GM18870 (cell line): ENCODE results near the gene TMEM132D.
"Not testable (repeated sequence)": the region's sequence is repeated elsewhere in the genome, so short reads cannot be mapped to it uniquely, and the experiment has no call there.

Experiments used
- ATAC-seq: cut with Tn5 transposase; IDR thresholded peaks from one replicate; pipeline ENCODE4 v1.9.1; 2021; ENCODE audit warnings: moderate library complexity; ENCODE audit not compliant: unreplicated experiment

TMEM132D gene

DNA sequence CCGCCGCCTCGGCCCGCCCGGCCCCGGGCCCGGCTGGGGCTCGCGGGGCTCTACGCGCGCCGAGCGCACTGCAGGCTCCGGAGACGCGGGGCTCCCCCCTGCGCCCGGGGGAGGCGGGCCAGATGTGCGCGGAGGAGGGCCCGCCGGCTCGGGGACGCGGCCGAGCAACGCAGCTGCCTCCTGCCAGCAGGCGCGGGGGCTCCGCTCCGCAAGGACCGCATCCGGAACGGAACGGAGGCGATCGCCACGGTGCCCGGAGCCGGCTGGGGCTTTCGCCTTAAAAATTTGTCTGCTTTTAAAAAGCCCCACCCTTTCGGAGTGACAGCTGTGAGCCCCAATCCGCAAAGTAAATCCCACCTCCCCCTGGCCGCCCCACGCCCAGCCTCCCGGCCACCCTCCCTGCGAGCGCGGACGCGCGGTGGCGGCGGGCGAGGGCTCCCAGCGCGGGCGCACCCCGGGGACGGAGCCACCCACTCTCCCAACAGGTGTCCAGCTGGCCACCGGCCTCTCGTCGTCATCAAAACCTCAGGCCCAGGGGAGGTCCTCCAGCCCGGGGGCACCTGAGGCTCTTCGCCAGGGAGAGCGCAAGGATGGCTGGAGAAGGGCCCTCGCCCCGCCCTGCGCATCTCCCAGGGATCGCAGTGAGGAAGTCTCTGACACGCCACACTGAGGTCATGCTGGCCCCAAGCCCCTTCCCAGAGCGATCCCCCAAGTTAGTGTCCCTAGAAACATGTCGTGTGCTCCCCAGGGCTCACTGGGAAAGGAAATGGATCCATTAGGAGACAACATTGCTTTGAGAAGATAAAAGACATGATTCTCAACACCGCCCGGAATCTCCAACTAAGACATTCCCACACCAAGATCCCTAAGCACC is at the start of gene TMEM132D:
TMEM132D (minus strand) TSS at position 70 of the 874 bp plus-strand sequence.
- ATAC-seq = no peak

DNA sequence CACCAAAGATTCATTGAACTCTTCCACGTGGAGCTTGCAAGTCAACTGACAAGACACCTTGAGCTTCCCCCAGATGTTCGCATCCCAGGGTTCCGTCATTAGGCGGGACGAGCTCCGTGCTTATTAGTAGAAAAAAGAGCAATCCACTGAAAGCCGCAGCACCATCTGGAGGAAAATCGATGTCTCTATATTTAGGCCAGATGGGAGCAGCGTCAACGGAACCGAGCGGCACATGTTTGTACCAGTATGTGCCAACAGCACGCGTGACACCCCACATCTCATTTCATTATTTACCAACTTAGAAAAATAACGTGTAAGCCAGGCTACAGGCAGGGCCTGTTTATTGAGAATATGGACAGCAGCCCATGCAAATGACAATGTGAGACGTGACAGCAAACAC is 45.8 kb upstream of the TMEM132D start:
- no peak for ATAC-seq

DNA sequence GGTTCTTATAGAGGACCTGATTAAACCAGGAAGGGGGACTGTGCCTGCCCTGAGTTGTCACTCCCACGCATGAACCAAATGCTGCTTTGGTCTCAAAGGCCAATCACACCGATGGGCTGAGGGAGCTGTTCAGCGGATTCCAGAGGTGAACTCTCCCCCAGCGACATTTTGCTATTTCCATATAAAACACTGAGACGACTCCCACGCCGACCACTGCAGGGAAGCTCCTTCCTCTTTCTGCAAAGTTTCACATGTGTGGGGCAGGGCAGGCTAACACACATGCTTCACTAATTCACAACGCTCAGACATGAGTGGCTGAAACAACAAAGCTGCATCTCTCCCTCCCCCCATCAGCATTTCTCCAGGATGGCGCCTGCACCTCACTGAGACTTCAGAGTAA is 37.8 kb upstream of the TMEM132D start:
- ATAC-seq = no peak

DNA sequence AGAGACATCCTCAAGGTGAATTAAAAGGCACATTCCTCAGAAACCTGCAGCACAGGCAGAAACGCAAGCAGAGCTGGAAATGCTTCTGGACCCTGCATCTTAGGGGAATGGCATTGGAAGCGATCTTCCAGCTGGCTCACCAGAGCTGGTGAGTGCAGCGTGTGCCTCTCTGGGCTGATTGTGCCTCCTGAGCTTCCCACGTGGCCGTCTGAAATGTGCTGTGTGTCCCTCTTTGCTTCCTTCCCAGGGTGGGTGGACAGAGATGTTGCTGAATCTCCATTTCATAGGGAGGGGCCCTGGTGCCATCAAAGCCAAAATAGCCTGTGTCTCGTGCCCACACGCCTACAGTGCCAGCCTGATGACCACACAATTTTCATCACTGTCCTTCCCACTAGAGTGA is 34.3 kb upstream of the TMEM132D start:
- ATAC-seq = no peak

DNA sequence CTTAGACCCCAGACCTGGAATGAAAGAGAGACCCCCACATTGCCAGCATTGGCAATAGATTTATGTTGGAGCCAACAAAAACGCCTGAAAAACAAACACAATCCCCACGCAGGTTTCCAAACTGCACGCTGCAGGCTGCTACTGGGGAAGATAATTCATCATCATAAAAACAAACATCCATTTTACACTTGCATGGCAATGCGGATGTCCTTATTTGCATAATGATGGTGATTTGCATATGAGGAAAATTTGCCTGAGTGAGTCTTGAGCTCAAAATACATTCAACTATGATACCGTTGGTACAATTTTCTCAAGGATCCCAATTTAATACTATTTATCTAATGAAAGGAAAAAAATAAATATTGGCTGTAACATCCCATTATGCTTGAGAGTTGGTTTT is 33.6 kb upstream of the TMEM132D start:
- ATAC-seq = no peak

DNA sequence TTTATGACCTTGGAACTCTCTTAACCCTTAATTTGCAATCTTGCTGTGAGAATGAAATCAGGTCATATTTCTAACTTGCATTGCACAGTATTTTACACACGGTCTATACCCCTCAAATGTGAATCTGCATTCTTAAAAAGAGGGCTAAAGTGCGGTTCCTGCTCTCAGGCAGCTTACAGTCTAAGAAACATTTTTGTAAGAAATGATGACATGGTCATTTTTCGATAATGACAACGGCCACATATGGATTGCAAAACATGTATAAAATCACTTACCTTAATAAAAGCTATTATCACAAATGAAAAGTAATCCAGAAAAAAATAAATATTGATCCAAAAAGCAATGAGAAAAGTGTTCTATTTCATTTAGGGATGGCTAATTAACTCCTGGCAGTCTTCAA is 24.8 kb upstream of the TMEM132D start:
- no peak for ATAC-seq

DNA sequence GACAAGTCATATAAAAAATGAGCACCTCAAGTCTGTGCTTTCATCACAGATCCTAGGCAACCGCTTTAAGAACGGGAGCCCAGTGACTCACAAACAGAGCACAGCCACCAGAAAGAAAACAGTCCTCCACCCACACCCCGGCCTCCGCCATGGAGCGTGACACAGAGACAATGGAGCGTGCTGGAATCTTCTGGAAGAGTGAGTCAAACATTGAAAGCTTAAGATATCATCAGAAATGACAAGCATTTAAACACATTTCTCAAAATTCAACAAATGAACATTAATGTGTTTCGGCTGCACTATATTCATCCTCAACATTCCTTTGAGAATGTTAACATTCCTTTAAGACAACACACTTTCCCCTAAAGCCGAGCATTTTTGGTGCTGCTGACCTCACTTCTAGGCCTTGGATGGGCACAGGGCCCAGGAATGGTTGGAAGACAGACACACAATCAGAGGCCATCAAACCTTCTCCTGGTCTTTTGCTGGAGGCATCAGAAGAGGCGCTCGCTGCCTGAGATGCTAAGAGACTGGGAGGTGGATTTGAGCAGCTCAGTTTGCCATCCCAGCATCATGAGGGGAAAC is 23.6 kb upstream of the TMEM132D start:
- ATAC-seq = no peak

DNA sequence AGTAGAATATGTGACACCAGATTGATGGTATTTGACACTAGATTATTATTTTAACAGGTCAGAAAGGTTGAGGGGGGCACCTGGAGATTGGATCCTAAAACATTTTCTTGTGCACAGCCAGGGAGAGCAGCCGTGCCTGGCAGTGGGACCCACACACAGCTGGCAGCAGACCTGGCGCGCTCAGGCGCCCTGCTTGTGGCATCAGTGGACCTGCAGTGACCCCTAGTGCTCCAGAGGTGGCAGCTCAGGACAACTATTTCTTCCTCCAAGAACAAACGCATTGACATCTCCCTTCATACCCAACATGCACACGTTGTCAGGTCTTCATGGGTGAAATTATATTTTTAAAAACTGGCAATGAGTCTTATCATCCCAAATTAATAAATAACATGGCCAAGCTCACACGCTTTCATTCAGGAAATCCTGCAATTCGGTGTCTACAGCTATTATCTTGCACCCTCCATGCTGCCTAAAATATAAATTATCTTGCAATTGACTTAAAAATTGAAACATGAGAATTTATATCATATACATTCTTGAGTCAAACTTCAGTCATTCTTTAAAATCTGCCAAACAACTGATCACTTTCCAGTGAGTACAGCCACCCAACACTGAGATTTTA is 7.7 kb upstream of the TMEM132D start:
- ATAC-seq = peak; percentile 68

DNA sequence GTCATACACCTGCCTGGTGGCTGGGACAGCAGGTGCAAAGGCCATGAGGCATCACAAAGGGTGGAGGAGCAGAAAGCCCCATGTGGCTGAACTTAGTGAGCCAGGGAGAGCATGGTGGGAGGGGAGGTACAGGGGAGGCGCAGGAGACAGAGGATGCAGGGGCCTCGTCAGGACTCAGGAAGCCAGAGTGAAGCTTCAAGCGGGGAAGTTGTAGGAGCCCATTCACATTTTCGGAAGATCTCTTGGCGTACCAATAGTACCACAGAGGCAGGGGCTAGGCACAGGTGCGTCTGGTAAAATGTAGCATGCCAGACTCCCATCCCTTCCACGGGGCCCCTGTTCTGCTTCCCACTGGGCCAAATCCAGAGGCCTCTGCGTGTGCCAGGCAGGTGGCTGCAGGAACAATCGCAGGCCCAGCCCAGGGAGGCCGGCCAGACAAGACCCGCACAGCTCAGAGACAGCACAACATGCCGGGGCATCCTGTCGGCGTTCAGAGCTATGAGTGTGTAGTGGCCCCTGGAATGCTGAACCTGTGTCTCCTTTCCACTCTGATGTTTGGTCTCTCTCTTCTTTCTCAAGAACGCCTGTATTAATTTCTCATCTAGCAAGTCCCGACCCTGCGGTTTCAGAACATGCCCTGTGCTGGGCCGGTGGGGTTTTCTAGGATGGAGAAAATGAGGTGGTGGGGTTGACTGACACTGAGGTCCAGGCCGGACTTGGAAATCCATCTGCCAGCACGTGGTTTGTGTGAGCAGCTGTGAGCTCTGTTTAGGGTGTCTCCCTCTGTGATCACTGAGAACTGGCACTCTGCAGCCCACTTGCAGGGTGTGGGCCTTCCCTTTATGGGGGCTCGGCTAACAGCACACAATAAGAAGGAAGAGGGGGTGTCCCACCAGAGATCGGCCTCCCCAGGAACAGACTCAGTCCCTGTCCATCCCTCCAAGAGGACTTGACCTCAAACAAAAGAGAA is 5.5 kb upstream of the TMEM132D start:
- ATAC-seq = no peak

DNA sequence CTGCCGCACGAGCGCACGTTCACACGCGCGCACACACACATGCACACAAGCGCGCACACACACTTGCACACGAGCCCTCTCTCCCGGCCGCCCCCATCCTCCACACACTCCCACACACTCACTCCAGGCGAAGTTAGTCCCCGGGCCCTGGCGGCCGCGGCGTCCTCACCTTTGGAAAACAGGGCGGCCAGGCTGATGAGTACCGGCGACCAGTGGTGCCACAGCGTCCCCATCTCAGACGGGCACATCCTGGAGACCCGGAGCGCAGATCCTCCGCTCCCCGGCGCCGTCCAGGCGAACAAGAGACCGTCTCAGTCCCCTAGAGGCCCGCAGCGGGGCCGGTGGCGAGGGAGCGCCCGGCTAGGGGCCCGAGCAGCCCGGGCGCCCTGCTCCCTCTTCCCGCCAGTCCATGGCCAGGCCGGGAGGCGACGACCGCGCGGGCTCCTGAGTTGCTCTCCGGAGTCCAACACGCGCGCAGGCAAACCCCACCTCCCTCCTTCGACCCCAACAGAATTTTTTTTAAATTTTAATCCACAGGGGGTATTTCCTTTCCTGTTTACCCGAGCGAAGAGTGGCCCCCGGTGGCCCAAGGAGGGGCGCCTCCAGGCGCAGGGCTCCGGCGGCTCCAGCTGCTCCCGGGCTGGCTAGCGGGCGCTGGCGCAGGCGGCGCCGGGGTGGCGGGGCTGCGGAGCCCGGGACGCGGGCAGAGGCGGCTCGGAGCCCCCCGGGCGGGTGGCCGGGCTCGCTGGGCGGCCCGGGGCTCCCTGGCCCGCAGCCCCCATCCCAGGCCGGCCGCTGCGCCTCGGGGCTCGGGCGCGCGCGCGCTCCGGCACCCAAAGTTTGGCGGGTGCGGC is 506 bp downstream of the TMEM132D start:
- ATAC-seq = no peak

DNA sequence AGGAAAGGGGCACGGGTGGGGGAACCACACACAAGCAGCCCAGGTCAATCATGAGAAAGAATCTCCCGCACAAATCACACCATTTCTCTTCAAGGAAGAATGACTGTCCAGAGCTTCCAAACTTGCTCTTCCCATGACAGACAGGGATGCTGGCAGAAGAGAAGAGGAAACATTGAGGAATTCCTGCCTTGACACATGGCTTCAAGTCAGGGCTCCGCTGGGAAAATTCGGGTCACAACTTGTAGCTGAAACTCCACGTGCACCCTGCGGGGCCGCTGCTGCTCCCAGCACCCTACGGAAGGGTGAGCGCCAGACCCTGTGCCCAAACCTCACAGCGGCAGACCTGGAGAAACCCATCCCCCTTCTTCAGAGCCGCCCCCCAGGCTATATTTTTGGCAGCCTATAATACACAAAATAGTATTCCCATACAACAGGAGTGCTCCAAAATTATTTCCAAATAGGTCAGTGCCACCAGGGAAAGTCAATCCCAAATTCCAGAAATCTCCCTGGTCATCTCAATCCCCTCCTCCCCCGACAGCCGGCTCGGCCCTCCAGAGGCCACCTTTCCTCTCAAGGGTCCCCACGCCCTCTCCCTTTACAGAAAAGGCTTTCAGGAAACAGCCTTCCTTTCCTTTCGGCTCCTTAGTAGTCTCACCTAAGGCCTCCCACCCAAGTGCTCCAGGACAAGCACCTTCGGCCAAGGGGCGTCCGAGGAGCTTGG is 1.3 kb downstream of the TMEM132D start:
- no peak for ATAC-seq

DNA sequence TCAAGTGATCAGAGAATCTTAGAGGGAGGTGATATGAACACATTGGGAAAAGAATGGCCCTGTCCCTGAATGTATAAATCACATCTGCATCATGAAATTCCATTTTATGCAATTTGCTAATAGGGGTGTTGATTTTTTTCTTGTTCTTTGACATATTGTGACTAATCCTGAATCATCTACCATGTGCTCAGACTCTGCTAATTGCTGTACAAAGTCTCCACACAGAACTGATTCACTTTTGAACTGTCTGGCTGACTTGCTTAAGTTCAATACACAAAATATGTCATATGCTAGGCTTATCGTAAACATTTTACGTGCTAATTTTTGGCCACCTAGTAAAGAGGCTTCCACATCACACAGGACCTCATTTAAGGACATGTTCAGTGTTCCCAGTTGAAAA is 2.6 kb downstream of the TMEM132D start:
- ATAC-seq = no peak

DNA sequence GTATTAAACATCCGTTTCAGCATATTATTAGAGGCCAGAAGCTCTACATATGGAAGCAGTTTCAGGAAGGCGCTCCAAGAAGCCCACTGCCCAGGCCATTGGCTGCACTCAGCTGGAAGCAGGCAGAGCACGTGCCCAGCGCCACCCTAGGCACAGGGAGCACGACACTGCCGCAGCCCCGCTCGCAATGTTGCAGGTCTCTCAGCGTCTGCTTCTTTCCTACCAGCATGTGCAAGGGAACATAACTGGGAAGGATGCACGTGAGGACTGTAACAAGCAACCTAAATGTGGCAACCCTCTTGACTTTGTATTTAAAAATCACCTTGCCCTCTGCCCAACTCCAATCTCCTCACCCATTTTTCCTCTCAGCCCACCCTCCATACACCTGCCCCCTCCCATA is 3.5 kb downstream of the TMEM132D start:
- no peak for ATAC-seq

DNA sequence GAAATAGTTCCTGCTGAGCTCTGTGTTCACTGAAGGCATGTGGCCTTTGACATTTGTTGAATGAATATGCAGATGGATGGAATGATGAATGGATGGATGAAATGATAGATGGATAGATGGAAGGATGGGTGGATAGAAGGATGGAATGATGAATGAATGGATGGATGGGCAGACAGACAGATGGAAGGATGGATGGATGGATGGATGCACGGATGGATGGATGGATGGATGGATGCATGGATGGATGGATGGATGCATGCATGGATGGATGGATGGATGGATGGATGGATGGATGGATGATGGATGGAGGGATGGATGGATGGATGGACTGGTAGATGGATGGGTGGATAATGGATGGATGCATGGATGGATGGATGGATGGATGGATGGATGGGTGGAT is 4.8 kb downstream of the TMEM132D start:
- not testable (repeated sequence) for ATAC-seq

DNA sequence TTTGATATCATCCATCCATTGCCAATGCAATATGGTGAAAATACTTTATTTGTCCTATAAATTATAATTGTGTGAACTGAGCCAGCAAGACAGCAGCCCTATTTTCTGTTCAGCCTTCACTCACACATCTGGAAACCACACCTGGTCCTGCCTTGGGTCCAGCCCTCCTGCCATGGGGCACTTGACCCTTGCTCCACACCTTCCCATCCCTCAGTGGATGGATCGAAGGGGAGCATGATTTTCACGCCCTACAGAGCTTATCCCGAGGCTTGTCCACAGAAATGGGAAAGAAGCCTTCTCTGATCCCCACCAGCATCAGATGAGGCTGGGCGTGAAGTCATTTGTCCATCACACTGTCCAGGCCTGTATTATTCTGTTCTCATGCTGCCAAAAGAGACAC is 10.1 kb downstream of the TMEM132D start:
- no peak for ATAC-seq

DNA sequence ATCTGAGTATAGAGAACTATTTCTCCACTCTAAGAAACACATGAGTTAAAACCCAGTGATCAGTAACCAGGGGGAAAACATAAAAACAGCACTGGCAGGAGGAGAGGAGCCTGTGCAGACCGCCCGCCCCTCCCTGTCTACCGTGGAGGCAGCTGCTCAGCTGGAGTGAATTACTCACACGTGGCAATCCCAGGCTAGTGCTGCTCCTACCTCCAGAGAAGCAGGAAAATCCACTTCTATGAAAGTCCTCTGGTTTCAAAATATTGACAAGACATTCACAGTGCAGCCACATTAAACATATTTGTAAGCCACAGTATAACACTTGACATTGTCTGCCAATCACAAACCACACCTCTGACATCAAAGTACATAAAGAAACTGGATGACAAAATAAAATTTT is 16.7 kb downstream of the TMEM132D start:
- no peak for ATAC-seq

DNA sequence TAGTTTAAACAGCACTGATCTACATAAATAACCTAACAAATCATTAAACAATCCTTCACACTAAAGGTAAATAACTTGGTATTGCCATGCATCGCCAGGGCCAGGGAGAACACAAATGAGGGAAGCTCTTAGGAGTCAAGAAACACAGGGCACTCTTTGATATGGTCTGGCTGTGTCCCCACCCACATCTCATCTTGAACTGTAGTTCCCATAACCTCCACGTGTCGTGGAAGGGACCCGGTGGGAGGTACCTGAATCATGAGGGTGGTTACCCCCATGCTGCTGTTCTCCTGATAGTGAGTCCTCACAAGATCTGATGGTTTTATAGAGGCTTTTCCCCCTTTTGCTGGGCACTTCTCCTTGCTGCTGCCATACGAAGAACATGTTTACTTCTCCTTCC is 17.3 kb downstream of the TMEM132D start:
- ATAC-seq = no peak

DNA sequence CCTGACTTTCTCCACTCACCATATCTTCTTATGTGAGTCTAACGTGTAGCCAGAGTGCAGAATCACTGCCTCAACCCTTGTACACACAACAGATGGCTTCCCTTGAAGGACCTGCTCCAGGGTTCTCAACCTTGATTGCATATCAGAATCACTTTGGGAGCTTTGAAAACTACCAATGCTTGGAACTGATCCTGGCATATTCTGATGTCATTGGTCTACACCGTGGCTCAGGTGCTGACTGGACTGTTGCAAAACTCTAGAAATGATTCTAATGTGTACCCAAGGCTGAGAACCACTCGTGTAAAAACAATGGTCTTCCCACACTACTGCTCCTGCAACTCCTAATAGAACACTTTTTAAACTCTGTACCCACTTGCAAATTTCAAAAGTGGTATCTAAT is 18.5 kb downstream of the TMEM132D start:
- ATAC-seq = no peak

DNA sequence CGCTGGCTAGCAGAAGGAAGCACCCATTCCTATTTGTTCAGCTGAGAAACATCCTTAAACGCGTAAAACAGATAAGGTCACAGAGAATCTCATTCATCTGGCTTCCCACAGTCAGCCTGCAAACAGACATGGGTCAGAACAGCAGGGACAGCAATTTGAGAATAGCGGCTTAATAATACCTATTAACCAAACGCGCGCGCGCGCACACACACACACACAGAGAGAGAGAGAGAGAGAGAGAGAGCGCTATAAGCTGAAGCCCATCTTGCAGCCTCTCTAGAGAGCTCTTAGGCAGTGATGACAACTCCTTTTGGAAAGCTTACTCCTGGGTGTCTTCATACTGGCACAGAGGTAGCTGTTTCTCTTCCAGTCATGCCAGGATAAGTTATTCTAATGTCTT is 26.4 kb downstream of the TMEM132D start:
- no peak for ATAC-seq

DNA sequence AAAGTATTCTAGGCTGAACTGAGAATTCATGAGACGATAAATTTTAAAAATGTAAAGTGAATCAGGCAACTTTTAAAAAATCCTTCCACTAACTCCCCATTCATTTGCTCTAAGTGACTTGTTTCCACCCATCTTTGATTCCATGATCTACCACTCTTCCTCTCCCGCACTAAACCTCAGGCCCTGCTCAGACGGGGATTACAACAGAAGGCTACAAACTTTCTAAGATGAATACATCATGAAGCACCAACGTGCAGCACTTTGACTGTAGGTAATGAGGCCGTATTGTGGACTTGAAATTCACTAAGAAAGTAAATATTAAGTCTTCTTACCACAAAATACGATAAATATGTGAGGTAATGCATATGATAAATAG is 30.0 kb downstream of the TMEM132D start:
- no peak for ATAC-seq
